Neural cell (in vitro differentiated cells): ENCODE data around the gene ELANE. TPM values are rescaled to one million over a fixed set of nuclear protein-coding genes. Genes with fewer than 3 reads are reported as not detected.

Experiments used
- H2AFZ ChIP-seq: fragments of 200-600, 300-800 bp; sonication (generic), shearing (Covaris generic); 2 replicates; pipeline ENCODE4 v1.6.0; 2014; ENCODE audit warnings: low read depth, mild to moderate bottlenecking, antibody characterized with exemption, low read length, moderate library complexity
- H3F3A ChIP-seq: fragments of 200-600 bp; shearing (Covaris generic); 2 replicates; pipeline ENCODE4 v1.6.1; 2016; ENCODE audit warnings: mild to moderate bottlenecking, moderate library complexity, mixed read lengths, antibody characterized with exemption, low read length; ENCODE audit not compliant: insufficient read depth, poor library complexity, severe bottlenecking
- H3K27ac ChIP-seq: fragments of 200-600, 300-800 bp; sonication (generic), shearing (Covaris generic); 2 replicates; pipeline ENCODE4 v1.5.1; 2014; ENCODE audit warnings: mild to moderate bottlenecking, low read length, moderate library complexity
- H3K27me3 ChIP-seq: fragments of 300-800, 200-600 bp; sonication (generic), shearing (Covaris generic); 2 replicates; pipeline ENCODE4 v1.6.0; 2014; ENCODE audit warnings: mild to moderate bottlenecking, low read depth, low read length, moderate library complexity; ENCODE audit not compliant: insufficient read depth
- H3K36me3 ChIP-seq: fragments of 300-800, 200-600 bp; sonication (generic), shearing (Covaris generic); 2 replicates; pipeline ENCODE4 v1.5.1; 2014; ENCODE audit warnings: mild to moderate bottlenecking, antibody characterized with exemption, low read length, moderate library complexity; ENCODE audit not compliant: insufficient read depth
- H3K4me2 ChIP-seq: fragments of 300-800, 200-600 bp; sonication (generic), shearing (Covaris generic); 2 replicates; pipeline ENCODE4 v1.6.0; 2014; ENCODE audit warnings: mild to moderate bottlenecking, low read length
- H3K4me3 ChIP-seq: fragments of 300-800, 200-600 bp; sonication (generic), shearing (Covaris generic); 2 replicates; pipeline ENCODE4 v1.5.1; 2014; ENCODE audit warnings: mild to moderate bottlenecking, low read length, moderate library complexity
- H3K79me2 ChIP-seq: fragments of 200-600 bp; shearing (Covaris generic); replicated peaks from 2 replicates; pipeline ENCODE4 v1.6.0; 2014; ENCODE audit warnings: mild to moderate bottlenecking, low read length, moderate library complexity; ENCODE audit not compliant: insufficient read depth
- H3K9ac ChIP-seq: fragments of 300-800, 200-600 bp; sonication (generic), shearing (Covaris generic); 2 replicates; pipeline ENCODE4 v1.6.1; 2016; ENCODE audit warnings: mild to moderate bottlenecking, low read length, mixed read lengths
- H3K9me2 ChIP-seq: fragments of 200-600 bp; shearing (Covaris generic); 2 replicates; pipeline ENCODE4 v1.6.1; 2016; ENCODE audit warnings: mild to moderate bottlenecking, low read length, mixed read lengths; ENCODE audit not compliant: insufficient read depth
- H3K9me3 ChIP-seq: fragments of 200-600, 300-800 bp; sonication (generic), shearing (Covaris generic); 2 replicates; pipeline ENCODE4 v1.6.1; 2016; ENCODE audit warnings: mild to moderate bottlenecking, mixed run types, low read length, moderate library complexity, mixed read lengths
- H4K20me1 ChIP-seq: fragments of 200-600 bp; shearing (Covaris generic); 2 replicates; pipeline ENCODE4 v1.6.1; 2016; ENCODE audit warnings: mild to moderate bottlenecking, mixed run types; ENCODE audit not compliant: insufficient read depth
- EP300 ChIP-seq: fragments of 450-650 bp; conservative IDR thresholded peaks from 2 replicates; pipeline ENCODE4 v1.6.1; 2014; ENCODE audit warnings: antibody characterized with exemption, mild to moderate bottlenecking, moderate library complexity; ENCODE audit not compliant: poor library complexity, severe bottlenecking
- EZH2 ChIP-seq: fragments of 200-600, 300-800 bp; shearing (Covaris generic), sonication (generic); IDR thresholded peaks from 2 replicates; pipeline ENCODE4 v1.6.1; 2014; ENCODE audit warnings: antibody characterized with exemption, low read length, borderline replicate concordance, mild to moderate bottlenecking; ENCODE audit not compliant: insufficient read depth, poor library complexity, severe bottlenecking
- MXI1 ChIP-seq: fragments of 450-650 bp; conservative IDR thresholded peaks from 2 replicates; pipeline ENCODE4 v1.6.1; 2014; ENCODE audit warnings: antibody characterized with exemption, mild to moderate bottlenecking; ENCODE audit not compliant: poor library complexity, severe bottlenecking
- POLR2AphosphoS5 ChIP-seq: IDR thresholded peaks from 2 replicates; pipeline ENCODE4 v1.6.1; 2012
- RAD21 ChIP-seq: fragments of 450-650 bp; conservative IDR thresholded peaks from 2 replicates; pipeline ENCODE4 v1.6.1; 2014; ENCODE audit warnings: antibody characterized with exemption, mild to moderate bottlenecking, moderate library complexity
- SMC3 ChIP-seq: fragments of 450-650 bp; conservative IDR thresholded peaks from 2 replicates; pipeline ENCODE4 v1.6.1; 2014; ENCODE audit warnings: antibody characterized with exemption, mild to moderate bottlenecking, moderate library complexity; ENCODE audit not compliant: poor library complexity
- TAF1 ChIP-seq: IDR thresholded peaks from 2 replicates; pipeline ENCODE4 v1.6.1; 2012; ENCODE audit warnings: low read depth
- polyA plus RNA-seq: library from polyadenylated mRNA; depleted of rRNA; stranded (reverse); fragments of >200 nt; gene quantifications from 2 replicates; pipeline ENCODE4 v1.2.3, GENCODE V29; 2014
- TF ChIP-seq, protein P1 (sequence below): fragments of 450-650 bp; IDR thresholded peaks from 2 replicates; pipeline ENCODE4 v1.5.1; 2014; ENCODE audit warnings: antibody characterized with exemption, mild to moderate bottlenecking, moderate library complexity; ENCODE audit not compliant: poor library complexity, severe bottlenecking
- TF ChIP-seq, protein P2 (sequence below): IDR thresholded peaks from 2 replicates; pipeline ENCODE4 v1.6.1; 2012; ENCODE audit warnings: borderline replicate concordance

The ELANE gene
- polyA plus RNA-seq, 1 donor from 2014 or later = not detected

DNA sequence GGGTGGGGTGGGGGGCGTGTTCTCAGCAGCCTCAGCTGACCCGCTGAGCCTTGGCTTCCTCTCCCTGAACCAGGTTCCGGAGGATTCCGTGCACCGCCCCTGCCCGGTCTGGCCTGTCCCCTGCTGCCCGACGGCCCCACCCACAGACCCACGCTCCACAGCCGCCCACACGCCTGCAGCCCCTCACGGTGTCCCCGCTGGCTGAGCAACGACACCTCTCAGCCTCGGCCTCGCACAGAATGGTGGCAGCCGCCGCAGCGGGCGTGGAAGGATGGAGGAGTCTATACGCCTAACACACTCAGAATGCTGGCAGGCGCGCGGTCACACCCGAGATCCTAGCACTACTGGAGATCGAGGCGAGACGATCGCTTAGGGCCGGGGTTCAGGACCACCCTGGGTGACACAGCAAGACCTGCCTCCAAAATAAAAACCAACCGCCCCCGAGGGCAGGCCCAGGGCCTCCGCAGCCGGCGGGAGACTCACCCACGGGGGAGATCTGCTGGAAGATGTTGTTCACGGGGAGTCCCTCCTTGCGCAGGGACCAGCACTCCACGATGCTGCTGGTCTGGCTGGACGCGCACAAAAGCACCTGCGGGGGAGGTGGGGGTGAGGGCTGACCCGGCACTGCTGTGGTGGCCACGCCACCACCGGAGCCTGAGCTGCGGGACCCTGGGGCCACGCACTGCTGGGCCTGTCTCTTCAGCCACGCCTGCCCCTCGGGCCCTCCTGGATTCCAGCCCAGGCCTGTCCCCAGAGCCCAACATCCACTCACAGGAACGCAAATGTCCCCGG is 32.5 kb downstream of the ELANE start:
- Histone ChIP-seq H3K4me3 (no peak overlapping the region), H3F3A (no peaks in the 10 kb centered on the region), H3K27me3 (no peaks in the 10 kb centered on the region), H3K9ac (no peak overlapping the region), H4K20me1 (no peaks in the 10 kb centered on the region), H3K36me3 (peaks cover 5% of the 10 kb centered on the region), H3K9me3 (no peaks in the 10 kb centered on the region), H3K4me2 (no peak overlapping the region), H2AFZ (no peak overlapping the region), H3K79me2 (no peaks in the 10 kb centered on the region), H3K27ac (no peak overlapping the region), H3K9me2 (no peaks in the 10 kb centered on the region)
- TF ChIP-seq EZH2 (no peak), SMC3 (no peak), TAF1 (no peak), EP300 (no peak), POLR2AphosphoS5 (no peak), RAD21 (no peak), MXI1 (no peak)
- TF ChIP-seq, protein P1, sequence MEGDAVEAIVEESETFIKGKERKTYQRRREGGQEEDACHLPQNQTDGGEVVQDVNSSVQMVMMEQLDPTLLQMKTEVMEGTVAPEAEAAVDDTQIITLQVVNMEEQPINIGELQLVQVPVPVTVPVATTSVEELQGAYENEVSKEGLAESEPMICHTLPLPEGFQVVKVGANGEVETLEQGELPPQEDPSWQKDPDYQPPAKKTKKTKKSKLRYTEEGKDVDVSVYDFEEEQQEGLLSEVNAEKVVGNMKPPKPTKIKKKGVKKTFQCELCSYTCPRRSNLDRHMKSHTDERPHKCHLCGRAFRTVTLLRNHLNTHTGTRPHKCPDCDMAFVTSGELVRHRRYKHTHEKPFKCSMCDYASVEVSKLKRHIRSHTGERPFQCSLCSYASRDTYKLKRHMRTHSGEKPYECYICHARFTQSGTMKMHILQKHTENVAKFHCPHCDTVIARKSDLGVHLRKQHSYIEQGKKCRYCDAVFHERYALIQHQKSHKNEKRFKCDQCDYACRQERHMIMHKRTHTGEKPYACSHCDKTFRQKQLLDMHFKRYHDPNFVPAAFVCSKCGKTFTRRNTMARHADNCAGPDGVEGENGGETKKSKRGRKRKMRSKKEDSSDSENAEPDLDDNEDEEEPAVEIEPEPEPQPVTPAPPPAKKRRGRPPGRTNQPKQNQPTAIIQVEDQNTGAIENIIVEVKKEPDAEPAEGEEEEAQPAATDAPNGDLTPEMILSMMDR = no peak
- TF ChIP-seq, protein P2, sequence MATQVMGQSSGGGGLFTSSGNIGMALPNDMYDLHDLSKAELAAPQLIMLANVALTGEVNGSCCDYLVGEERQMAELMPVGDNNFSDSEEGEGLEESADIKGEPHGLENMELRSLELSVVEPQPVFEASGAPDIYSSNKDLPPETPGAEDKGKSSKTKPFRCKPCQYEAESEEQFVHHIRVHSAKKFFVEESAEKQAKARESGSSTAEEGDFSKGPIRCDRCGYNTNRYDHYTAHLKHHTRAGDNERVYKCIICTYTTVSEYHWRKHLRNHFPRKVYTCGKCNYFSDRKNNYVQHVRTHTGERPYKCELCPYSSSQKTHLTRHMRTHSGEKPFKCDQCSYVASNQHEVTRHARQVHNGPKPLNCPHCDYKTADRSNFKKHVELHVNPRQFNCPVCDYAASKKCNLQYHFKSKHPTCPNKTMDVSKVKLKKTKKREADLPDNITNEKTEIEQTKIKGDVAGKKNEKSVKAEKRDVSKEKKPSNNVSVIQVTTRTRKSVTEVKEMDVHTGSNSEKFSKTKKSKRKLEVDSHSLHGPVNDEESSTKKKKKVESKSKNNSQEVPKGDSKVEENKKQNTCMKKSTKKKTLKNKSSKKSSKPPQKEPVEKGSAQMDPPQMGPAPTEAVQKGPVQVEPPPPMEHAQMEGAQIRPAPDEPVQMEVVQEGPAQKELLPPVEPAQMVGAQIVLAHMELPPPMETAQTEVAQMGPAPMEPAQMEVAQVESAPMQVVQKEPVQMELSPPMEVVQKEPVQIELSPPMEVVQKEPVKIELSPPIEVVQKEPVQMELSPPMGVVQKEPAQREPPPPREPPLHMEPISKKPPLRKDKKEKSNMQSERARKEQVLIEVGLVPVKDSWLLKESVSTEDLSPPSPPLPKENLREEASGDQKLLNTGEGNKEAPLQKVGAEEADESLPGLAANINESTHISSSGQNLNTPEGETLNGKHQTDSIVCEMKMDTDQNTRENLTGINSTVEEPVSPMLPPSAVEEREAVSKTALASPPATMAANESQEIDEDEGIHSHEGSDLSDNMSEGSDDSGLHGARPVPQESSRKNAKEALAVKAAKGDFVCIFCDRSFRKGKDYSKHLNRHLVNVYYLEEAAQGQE = no peak

DNA sequence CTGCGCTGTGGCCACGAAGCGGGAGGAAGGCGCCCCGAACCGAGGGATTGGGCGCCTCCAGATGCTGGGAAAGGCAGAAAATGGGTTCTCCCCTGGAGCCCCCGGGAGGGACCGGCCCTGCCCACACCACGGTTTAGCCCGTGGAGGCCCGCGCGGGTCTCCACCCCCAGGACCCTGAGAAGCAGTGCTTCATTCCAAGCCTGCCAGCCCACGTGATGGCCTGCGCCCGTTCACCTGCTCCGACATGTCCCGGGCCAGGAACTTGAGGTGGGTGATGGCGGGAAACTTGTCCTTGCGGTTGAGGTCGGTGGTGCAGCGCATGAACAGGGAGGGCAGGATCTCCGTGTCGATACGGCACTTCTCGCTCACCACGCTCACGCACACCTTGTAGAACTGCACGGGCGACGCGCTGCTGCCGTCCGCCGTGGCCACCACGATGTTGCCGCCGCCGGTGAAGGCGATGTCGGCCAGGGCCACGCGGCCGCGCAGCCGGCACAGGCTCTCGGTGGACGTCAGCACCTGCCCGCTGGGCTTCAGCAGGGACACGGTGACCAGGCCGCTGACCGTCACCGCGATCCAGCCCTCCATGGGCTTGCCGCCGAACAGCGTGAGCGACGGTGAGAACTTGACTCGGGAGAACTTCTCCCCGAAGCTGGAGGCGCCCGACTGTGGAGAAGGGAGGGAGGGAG is 33.6 kb downstream of the ELANE start:
- H3K27me3 ChIP-seq = no peaks in the 10 kb centered on the region
- H2AFZ ChIP-seq = no peak overlapping the region
- no peaks in the 10 kb centered on the region for H4K20me1 ChIP-seq
- no peak overlapping the region for H3K9ac ChIP-seq
- H3K79me2 ChIP-seq = no peaks in the 10 kb centered on the region
- no peak for TF ChIP-seq EP300
- TF ChIP-seq POLR2AphosphoS5 = no peak
- TF ChIP-seq, protein P1 = no peak
- peaks cover 5% of the 10 kb centered on the region for H3K36me3 ChIP-seq
- no peak overlapping the region for H3K27ac ChIP-seq
- H3K4me2 ChIP-seq = no peak overlapping the region
- no peak overlapping the region for H3K4me3 ChIP-seq
- no peaks in the 10 kb centered on the region for H3K9me2 ChIP-seq
- H3F3A ChIP-seq = no peaks in the 10 kb centered on the region
- H3K9me3 ChIP-seq = no peaks in the 10 kb centered on the region
